HL-60 (cell line): ENCODE data around the gene SLC35G6.

Source experiments
- CTCF ChIP-seq: IDR thresholded peaks from one replicate; pipeline ENCODE4 v1.5.1; 2011; ENCODE audit warnings: low read length, control low read depth, inconsistent platforms; ENCODE audit not compliant: insufficient read depth
- POLR2AphosphoS5 ChIP-seq: IDR thresholded peaks from 2 replicates; pipeline ENCODE4 v1.6.1; 2012; ENCODE audit warnings: low read depth
- REST ChIP-seq: IDR thresholded peaks from 2 replicates; pipeline ENCODE4 v1.6.1; 2012; ENCODE audit warnings: low read depth; ENCODE audit not compliant: insufficient replicate concordance

GRCh38 chr17:7508145-7508544, 26.9 kb downstream of the SLC35G6 start:
- TF ChIP-seq REST (no peak), CTCF (no peak), POLR2AphosphoS5 (no peak)
